GM19238 (cell line): ENCODE data around the gene ADAMTS3.

Experiments used
- DNase-seq: peaks from one replicate; pipeline ENCODE4 v3.0.0; 2011; ENCODE audit warnings: low spot score; ENCODE audit not compliant: insufficient read length

The ADAMTS3 gene

GRCh38 chr4:72568959-72569718 is at the start of gene ADAMTS3:
Gene ADAMTS3, minus strand, starts transcription at chr4:72569221. Its CDS starts 459 bp downstream, at chr4:72568762.
- DNase-seq, result no peak

DNA sequence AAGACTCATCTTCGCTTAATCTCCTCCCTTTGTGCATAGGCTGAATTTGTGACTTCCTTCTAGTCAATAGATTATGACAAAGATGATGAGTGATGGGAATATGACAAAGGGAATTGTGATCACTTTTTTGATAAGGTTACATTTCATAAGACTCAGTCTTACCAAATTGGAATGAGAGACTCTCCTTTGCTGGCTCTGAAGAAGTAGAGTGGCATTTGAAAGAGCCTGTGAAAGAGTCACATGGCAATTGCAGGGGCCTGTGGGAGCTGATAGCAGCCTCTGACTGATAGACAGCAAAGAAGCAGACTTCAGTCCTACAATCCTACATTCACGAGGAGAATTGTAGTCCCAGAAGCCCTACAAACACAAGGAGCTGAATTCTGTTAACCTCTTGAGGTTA is 44.9 kb upstream of the ADAMTS3 start:
- DNase-seq, result no peak

- DNase-seq, result no peak
These were observed 37.7 kb upstream of the ADAMTS3 start for GRCh38 chr4:72606751-72607150.

GRCh38 chr4:72604324-72604723 is 35.3 kb upstream of the ADAMTS3 start:
- DNase-seq, result no peak

DNA sequence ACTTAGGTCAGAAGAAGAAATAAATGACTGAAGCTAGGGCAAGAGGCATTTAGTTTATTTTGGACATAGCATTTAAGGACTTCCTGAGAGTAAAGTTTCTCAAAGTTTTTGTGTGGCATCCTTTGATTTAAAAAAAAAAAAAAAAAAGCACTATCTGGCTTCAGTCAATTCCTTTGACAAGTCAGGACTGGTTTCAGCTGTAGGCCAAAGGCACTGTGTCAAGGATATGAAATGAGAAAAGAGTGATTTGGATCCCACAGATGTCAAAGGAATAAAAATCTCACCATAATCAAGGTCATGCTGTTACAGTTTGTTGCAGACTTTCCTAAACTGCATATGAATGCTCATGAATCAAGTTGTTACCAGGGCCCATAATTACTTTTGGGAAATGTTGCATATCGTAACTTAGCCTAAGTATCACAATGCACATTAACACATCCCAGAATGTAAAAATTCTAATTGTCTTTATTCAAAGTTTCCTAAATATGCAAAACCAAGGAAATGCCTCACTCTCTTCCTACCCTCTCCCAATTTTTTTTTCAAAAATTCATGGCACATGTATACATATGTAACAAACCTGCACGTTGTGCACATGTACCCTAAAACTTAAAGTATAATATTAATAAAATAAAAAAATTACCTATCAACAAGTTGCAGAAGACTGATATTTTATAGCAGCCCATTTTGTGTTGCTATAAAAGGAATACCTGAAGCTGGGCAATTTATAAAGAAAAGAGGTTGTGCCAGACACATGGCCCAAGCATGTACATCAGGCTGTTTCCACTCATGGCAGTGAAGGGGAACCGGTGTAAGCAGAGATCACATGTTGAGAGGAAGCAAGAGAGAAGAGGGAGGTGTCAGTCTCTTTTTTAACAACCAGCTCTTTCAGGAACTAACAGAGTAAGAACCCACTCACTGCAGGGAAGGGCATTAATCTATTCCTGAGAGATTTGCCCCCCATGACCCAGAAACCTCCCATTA is 33.7 kb upstream of the ADAMTS3 start:
- DNase-seq, result no peak

- DNase-seq, result no peak
These were observed 22.8 kb upstream of the ADAMTS3 start for GRCh38 chr4:72591547-72592454.

- no peak for DNase-seq
These were observed 18.3 kb upstream of the ADAMTS3 start for GRCh38 chr4:72587334-72587733.

GRCh38 chr4:72582853-72583252 is 13.8 kb upstream of the ADAMTS3 start:
- DNase-seq, result no peak

DNA sequence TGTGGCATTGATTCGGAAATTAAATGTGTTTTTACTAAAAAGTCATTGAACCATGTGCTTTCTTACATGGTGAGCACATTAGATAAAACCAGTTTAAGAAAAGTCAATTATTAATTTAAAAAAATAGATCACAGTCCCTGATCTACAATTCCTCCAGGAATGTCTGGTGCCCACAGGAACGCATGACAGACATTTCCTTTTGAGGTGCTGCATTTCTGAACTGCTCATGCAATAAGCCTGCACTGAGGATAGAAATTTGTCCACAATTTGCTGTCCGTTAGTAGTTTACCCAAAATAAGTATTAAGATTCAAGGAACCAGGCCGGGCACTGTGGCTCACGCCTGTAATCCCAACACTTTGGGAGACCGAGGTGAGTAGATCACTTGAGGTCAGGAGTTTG is 8.2 kb upstream of the ADAMTS3 start:
- DNase-seq, result no peak

- no peak for DNase-seq
These were observed 2.3 kb upstream of the ADAMTS3 start for GRCh38 chr4:72571337-72571736.

GRCh38 chr4:72569719-72570235 is 756 bp upstream of the ADAMTS3 start:
- no peak for DNase-seq

DNA sequence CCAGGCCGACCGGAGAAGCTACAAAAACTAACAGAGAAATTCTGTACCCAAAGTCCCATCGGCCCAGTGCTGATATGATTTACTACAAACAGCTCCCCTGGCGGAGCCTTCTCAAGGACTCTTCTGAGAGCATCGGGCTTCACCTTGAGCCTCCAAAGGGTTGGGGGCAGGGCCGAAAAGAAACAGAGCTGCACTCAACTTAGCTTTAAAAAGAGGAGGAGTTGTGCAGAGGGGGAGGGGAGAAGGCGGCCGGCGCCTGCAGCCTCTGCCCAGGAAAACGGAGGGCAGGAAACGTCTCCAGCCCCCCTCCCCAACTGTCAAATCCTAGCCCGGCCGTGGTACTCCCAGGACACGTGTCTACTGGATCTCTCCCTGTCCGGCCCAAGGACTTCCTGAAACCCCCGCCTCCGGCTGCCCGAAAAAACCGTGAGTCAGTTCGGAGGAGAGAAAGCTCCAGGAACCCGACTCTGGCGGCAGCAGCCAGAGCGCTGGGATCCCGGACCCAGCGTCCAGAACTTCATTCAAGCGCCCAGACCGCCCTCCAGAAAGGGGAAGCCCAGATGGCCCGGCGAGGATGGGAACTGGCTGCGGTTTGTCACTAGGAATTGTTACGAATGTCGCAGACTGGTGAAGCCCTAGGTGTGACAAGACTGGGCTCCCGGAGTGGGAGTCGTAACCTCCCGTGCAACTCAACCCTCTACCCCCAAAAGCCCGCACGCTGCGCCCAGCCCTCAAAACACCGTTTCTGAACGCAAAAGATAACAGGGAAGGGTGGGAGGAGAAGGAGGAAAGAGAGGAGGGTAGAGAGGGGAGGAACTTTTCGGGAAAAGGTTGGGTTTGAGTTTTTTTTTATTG is 973 bp downstream of the ADAMTS3 start:
- no peak for DNase-seq

GRCh38 chr4:72567036-72567435 is 2.0 kb downstream of the ADAMTS3 start:
- DNase-seq, result no peak

DNA sequence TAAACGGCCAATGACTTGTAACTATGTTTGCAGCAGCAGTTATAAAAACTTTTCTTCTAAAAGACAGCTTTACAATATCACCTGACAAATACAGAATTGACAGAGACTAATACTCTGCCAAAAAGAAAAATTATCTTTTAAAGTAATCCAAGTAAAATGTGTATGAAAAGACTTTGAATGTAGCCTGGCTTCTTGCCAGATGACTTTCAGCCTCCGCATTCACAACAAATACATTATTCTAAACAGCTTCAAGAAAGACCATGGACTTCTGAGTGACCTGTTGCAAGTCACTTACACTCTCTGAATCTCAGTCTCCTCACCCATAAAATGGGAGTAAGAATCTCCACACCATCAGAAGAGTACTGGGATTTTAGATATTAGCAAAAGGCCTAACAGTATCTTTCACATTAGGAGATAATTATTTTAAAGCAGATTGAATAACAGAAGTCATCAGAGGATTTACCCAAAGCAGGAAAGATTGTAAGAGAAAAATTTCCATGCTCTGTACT is 2.5 kb downstream of the ADAMTS3 start:
- no peak for DNase-seq

DNA sequence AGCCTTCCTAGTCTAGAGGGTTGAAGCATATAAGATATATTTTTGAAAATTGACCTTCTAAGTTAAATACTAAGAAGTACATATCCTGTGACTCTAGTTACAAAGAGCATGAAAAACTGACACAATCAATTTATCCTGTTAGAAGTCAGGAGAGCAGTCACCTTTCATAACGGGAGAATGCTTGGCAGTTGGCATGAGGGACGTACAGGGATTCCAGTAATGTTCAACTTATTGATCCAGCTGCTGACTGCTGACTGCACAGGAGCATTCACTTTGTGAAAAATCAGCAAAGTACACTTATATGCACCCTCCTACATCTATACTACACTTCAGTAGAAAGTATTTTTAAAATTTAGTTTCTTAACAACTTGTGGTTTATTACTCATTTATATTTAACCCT is 4.2 kb downstream of the ADAMTS3 start:
- DNase-seq, result no peak

DNA sequence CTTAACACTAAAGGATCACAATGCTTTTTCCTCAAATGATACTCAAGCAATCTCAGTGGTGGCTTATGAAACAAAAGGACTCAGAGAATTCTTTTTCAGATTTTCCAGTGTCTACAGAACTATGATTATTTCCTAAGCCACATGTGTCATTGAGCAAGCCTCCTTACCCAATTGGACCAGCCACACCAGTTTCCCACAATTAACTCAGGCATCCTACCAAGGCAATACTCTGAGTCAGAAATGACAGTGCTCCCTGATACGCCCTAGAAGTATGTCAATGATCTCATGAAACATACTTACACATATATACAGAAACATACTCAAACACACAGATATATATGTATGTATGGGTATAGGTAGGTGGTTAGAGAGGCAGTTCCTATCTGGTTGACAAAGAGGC is 4.8 kb downstream of the ADAMTS3 start:
- no peak for DNase-seq

GRCh38 chr4:72558655-72559054 is 10.4 kb downstream of the ADAMTS3 start:
- no peak for DNase-seq

DNA sequence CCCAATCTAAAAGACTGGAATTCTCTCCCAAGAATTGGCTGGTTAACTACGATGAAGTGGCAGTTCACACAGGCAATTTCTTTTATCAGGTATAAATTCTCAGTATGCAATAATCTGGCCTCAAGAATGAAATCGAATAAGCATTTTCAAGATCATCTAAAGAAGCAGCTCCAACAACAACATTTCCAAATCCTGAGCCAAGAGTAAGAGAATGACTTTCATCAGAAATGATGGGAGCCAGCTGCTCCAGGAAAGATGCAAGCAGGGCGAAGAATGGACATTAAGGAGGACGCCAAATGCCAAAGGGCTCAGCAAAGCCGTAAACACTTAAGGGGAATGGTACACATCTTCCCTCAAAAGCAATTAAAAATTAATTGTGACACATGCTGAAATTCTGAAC is 12.0 kb downstream of the ADAMTS3 start:
- no peak for DNase-seq

GRCh38 chr4:72555377-72555831 is 13.6 kb downstream of the ADAMTS3 start:
- DNase-seq, result no peak
